Measurements from ENCODE around the gene GZMM. TPM values are rescaled to one million over a fixed set of nuclear protein-coding genes. Genes with fewer than 3 reads are reported as not detected.

GZMM gene
- total and polyA plus RNA-seq, 9 donors: 0.31 to 1.7 (median 0.52) TPM; not detected in 2

DNA sequence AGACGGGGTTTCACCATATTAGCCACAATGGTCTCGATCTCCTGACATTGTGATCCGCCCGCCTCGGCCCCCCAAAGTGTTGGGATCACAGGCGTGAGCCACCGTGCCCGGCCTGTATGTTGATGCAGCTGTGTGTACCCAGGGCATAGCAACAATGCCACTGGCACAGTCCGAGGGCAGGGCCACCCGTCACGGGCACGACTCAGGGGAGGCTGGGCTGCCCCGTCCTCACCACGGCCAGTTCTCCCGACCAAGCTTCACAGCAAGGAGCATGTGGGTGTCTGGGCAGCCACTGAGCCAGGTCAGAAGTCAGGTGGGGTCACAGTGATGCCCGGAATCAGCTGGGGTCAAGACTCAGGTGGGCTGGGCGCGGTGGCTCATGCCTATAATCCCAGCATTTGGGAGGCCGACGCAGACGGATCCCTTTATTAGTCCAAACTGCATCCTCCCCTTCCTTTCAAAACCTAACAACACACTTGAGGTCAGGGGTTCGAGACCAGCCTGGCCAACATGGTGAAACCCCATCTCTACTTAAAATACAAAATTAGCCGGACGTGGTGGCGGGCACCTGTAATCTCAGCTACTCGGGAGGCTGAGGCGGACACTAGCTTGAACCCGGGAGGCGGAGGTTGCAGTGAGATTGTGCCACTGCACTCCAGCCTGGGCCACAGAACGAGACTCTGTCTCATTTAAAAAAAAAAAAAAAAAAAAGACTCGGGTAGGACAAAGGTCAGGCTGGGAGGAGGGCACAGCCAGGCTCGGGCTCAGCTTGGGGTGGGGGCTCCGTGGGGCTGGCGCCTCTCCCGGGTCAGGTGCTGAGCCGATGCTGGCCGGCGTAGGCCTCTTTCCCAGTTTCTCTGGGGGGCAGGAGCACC lies 13.5 kb upstream of the GZMM start:
- TF ChIP-seq, protein P1, sequence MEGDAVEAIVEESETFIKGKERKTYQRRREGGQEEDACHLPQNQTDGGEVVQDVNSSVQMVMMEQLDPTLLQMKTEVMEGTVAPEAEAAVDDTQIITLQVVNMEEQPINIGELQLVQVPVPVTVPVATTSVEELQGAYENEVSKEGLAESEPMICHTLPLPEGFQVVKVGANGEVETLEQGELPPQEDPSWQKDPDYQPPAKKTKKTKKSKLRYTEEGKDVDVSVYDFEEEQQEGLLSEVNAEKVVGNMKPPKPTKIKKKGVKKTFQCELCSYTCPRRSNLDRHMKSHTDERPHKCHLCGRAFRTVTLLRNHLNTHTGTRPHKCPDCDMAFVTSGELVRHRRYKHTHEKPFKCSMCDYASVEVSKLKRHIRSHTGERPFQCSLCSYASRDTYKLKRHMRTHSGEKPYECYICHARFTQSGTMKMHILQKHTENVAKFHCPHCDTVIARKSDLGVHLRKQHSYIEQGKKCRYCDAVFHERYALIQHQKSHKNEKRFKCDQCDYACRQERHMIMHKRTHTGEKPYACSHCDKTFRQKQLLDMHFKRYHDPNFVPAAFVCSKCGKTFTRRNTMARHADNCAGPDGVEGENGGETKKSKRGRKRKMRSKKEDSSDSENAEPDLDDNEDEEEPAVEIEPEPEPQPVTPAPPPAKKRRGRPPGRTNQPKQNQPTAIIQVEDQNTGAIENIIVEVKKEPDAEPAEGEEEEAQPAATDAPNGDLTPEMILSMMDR (IDR thresholded peaks at IDR 0.05): no peak
- TF ChIP-seq EP300 (IDR thresholded peaks at IDR 0.05) (no peak), POLR2A (IDR thresholded peaks at IDR 0.05) (no peak)
- Histone ChIP-seq H3K36me3 (no peaks in the 10 kb centered on the region), H3K9me3 (no peaks in the 10 kb centered on the region), H3K4me1 (ENCODE audit: insufficient read depth) (peaks cover 12% of the 10 kb centered on the region), H3K27me3 (no peaks in the 10 kb centered on the region), H3K4me3 (peak overlapping the region; percentile 60), H3K27ac (no peak overlapping the region)
- DNase-seq: peak in 3 of 5 donors; percentile 50 to 63 (median 62)
- 62 to 67% (median 64%) methylated on average over 38 of the region's 38 CpGs for WGBS, 3 donors
- intact Hi-C loops (cut with DNase I): loop anchor here in 1 of 4 donors (5.0 to 10.0 kb wide), 2 partner anchors 47 to 94 kb away; no protein-coding TSS in a partner anchor

DNA sequence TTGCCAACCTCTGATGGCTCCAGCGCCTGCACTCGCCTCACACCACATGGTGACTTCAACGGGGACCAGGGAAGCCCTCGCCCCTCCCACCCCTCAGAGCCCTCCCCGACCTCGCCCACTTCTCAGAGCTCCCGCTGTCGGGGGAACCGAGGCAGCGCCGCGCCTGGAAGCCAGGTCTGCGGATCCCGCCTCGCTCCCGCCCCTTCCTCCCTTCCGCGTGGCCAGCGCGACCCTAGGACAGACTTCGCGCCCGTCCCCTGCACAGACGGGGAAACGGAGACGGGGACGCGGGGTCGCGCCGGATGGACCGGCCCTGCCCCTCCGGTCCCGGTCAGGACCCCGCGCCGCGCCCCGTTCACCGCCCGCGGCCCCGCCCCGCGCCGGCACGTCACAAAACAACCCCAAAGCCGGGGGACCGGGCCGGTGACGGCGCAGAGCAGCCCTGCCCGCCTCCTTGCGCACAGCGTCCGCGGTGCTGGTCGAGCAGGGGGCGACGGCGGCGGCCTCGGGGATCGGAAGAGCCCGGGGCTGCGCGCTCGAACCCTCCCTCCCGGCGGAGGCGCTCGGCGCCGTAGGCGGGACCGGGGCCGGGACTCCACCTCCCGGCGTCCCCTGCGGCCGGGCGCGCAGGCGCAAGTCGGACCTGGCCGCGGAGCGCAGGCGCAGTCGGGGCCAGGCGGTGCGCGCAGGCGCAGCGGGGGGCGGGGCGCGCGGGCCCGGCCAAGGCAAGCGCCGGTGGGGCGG lies 12.7 kb upstream of the GZMM start:
- intact Hi-C loops (cut with DNase I): loop anchor here in 1 of 4 donors (5.0 to 10.0 kb wide), 2 partner anchors 46 to 94 kb away; no protein-coding TSS in a partner anchor
- no peaks in the 10 kb centered on the region for H3K9me3 ChIP-seq
- H3K27ac ChIP-seq: peak overlapping the region; percentile 74 to 89
- H3K4me3 ChIP-seq: peak overlapping the region; percentile 60
- DNase-seq: peak; percentile 84 to 94 (median 88)
- TF ChIP-seq, protein P1 (IDR thresholded peaks at IDR 0.05): peak in 2 of 3 donors; percentile 33 to 46
- TF ChIP-seq EP300 (IDR thresholded peaks at IDR 0.05) (no peak), POLR2A (IDR thresholded peaks at IDR 0.05) (no peak)
- peaks cover 15% of the 10 kb centered on the region for H3K4me1 ChIP-seq (ENCODE audit: insufficient read depth)
- no peaks in the 10 kb centered on the region for H3K36me3 ChIP-seq
- H3K27me3 ChIP-seq: no peaks in the 10 kb centered on the region
- 0 to 2% (median 1%) methylated on average over 54 to 103 of the region's 103 CpGs for WGBS, 3 donors

DNA sequence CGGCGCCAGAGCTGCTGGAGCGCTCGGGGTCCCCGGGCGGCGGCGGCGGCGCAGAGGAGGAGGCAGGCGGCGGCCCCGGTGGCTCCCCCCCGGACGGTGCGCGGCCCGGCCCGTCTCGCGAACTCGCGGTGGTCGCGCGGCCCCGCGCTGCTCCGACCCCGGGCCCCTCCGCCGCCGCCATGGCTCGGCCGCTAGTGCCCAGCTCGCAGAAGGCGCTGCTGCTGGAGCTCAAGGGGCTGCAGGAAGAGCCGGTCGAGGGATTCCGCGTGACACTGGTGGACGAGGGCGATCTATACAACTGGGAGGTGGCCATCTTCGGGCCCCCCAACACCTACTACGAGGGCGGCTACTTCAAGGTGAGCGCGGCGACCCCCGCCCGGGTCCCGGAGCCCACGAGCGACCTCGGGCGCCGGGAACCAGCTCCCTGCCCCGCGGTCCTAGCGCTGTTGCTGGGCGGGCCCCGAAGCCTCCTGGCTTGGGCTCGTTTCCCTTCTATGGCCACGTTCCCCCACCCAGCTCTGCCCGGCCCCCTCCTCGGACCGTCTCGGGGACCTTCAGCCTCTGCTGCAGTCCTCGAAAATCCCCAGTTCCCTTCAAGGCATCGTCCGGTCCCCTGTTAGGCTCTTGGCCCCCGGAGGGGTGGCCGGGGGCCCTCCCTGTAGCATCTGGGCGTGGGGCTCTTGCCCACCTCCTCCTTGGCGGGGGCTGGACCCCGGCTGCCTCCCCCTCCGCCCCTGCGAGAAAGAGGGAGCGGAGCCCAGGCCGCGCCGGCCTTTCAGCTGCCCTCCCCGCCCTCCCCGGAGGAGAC lies 11.9 kb upstream of the GZMM start, which contains the start of gene CDC34:
Gene CDC34 (plus strand): TSS at position 8 of the 808 bp plus-strand sequence. CDS start 172 bp downstream, at position 180.
- DNase-seq: no peak
- no peaks in the 10 kb centered on the region for H3K27me3 ChIP-seq
- intact Hi-C loops (cut with DNase I): loop anchor here in 2 of 4 donors (2.0 to 10.0 kb wide), 3 partner anchors 39 to 93 kb away; no protein-coding TSS in a partner anchor
- WGBS, 3 donors: 1 to 2% (median 1%) methylated on average over 41 to 84 of the region's 84 CpGs
- no peaks in the 10 kb centered on the region for H3K36me3 ChIP-seq
- TF ChIP-seq, protein P1 (IDR thresholded peaks at IDR 0.05): no peak
- TF ChIP-seq EP300 (IDR thresholded peaks at IDR 0.05) (no peak), POLR2A (IDR thresholded peaks at IDR 0.05) (peak; percentile 50)
- peak within 1 kb of the TSS; percentile 74 to 91 for H3K27ac ChIP-seq
- H3K4me1 ChIP-seq (ENCODE audit: insufficient read depth): peaks cover 15% of the 10 kb centered on the region
- peak within 1 kb of the TSS; percentile 60 for H3K4me3 ChIP-seq
- no peaks in the 10 kb centered on the region for H3K9me3 ChIP-seq
